Activated CD4-positive, alpha-beta T cell treated with anti-CD3 and anti-CD28 coated beads, Interleukin-10, Interleukin-2, amounts not matched to agents 100 ng/mL and 50 ng/mL, durations not matched to agents 16 hours and 8 hours (primary cell): Measurements from ENCODE around the gene ZDHHC18.
"Not testable (repeated sequence)": the region's sequence is repeated elsewhere in the genome, so short reads cannot be mapped to it uniquely, and the experiment has no call there.

ENCODE experiments used
- DNase-seq: peaks from one replicate; pipeline ENCODE4 v3.0.0-alpha.2; 2020

ZDHHC18 gene

DNA sequence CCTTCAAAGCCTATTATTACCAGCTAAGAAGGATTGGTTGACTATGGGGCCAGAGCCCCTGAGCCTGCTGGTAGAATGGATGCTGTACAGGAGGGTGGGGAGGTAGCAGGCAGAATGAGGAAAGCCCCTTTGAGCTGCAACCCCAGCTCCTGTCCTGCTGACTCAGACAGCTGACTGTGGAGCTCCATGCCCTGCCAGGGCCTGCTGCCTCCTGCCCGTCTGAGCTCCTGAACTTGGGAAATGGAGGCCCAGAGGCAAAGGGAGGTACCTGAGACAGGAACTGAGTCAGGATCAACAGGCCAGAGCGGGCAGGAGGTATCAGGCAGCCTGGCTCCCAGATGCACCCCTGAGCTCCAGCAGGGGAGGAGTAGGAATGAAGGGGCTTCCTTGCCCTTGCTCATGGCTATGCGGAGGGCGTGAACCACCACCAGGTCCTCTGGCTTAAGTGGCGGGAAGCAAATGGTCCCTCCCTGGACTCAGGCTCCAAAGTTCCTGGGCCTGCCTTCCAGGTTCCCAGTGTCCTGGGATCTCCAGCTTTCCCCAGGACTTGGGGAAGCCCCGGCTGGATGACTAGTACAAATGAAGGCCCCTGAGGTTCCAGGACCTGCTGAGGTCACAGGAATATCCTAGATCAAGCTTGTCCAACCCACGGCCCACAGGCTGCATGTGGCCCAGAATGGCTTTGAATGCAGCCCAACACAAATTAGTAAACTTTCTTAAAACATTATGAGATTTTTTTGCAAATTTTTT lies 32.6 kb downstream of the ZDHHC18 start:
- no peak for DNase-seq

DNA sequence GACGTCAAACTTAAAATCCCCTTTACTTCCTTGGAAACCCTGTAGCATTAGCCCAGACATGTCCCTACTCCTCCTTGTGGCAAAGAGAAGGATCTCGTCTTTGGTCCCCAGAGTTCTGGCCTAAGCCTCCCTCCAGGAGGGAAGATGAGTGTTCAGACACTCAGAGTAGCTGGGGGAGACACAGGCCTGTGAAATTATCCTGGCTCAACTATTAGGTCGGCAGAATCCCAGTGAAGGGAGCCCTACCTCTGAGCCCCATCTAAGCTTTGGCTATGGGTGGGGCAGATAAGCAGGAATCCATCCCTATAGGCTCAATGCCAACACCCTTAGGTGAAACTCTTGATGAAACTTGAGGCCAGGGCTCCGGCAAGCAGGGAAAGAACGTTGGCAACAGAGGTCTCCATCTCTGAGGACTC lies 34.8 kb downstream of the ZDHHC18 start:
- DNase-seq = no peak

DNA sequence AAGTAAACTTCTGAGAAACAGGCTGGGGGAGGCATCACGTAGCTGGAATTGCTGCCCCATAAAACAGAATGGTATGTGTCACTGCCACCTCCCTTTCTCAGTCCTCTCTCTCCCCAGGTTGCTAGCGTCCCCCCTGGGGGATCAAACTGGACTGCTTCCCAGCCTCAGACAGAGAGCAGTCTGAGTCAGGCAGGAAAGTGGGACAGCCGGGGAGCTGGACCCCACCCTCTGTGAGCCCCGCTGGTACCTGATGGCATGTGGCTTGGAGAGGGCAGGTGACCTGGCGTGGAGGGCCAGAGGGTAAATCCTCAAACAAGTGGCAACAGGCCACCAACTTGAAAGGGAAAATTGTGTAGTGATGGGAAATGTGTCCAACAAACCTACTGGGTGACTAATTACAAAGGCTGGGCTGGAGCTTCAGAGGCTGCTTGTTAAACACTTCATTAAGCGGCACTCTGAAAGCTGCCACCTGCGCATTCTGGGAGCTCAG lies 35.4 kb downstream of the ZDHHC18 start:
- DNase-seq = no peak

DNA sequence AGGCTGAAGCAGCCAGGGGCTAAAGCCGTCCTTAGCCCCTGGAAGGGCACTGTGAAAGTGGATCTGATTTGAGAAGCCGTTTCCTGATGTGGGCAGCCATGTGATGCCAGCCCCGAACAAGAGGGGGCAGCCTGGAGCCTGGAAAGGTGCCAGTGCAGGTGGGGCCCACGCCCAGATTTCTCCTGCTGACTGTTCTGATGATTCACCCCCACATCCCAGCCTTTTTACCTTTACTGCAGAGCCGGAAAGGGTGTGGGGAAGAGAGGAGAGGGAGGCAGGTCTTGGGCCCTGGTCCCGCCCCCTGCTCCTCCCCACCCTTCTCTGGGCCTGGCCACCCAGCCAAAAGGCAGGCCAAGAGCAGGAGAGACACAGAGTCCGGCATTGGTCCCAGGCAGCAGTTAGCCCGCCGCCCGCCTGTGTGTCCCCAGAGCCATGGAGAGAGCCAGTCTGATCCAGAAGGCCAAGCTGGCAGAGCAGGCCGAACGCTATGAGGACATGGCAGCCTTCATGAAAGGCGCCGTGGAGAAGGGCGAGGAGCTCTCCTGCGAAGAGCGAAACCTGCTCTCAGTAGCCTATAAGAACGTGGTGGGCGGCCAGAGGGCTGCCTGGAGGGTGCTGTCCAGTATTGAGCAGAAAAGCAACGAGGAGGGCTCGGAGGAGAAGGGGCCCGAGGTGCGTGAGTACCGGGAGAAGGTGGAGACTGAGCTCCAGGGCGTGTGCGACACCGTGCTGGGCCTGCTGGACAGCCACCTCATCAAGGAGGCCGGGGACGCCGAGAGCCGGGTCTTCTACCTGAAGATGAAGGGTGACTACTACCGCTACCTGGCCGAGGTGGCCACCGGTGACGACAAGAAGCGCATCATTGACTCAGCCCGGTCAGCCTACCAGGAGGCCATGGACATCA lies 36.5 kb downstream of the ZDHHC18 start, which contains the start of gene SFN:
Gene SFN (plus strand): TSS at position 369 of the 904 bp plus-strand sequence. CDS start 64 bp downstream, at position 433.
- DNase-seq = peak; percentile 82

DNA sequence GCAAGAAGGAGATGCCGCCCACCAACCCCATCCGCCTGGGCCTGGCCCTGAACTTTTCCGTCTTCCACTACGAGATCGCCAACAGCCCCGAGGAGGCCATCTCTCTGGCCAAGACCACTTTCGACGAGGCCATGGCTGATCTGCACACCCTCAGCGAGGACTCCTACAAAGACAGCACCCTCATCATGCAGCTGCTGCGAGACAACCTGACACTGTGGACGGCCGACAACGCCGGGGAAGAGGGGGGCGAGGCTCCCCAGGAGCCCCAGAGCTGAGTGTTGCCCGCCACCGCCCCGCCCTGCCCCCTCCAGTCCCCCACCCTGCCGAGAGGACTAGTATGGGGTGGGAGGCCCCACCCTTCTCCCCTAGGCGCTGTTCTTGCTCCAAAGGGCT lies 37.2 kb downstream of the ZDHHC18 start:
- no peak for DNase-seq

- peak; percentile 99 for DNase-seq
Measured at GRCh38 chr1:26864610-26865480, 38.4 kb downstream of the ZDHHC18 start.

DNA sequence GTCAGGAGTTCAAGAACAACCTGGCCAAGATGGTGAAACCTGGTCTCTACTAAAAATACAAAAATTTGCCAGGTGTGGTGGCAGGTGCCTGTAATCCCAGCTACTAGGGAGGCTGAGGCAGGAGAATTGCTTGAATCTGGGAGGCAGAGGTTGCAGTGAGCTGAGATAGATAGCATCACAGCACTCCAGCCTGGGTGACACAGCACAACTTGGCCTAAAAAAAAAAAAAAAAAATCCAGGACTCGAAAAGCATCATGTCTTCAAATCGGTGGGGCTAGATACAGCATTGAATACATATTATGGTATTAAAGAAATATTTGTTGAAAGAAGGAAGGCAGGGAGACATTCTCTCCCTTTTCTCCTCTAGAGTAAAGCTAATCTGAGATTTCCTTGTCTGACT lies 46.6 kb downstream of the ZDHHC18 start:
- DNase-seq = not testable (repeated sequence)

- DNase-seq = no peak
Measured at GRCh38 chr1:26874896-26875295, 48.4 kb downstream of the ZDHHC18 start.

GRCh38 chr1:26877326-26877725 lies 50.8 kb downstream of the ZDHHC18 start:
- no peak for DNase-seq

DNA sequence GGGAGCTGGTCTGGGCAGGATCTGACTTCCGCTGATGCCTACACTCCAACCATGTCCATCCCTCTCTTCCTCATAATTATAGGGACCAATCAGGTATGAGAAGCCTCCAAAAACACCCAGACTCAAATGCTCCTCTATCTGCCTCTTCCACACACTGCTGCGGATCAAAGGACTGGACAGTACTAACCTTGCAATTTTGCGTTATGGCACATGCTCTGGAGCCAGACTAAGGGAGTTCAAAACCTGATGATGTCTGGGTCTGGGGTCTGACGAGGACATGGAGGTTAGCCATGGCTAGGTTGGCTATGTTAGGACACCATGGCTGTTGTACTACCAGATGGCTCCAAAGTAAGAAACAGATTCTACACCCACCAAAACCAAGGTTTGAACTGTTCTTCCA lies 53.3 kb downstream of the ZDHHC18 start:
- no peak for DNase-seq

GRCh38 chr1:26881611-26882010 lies 55.1 kb downstream of the ZDHHC18 start:
- DNase-seq = not testable (repeated sequence)

GRCh38 chr1:26882696-26883463 lies 56.4 kb downstream of the ZDHHC18 start:
- no peak for DNase-seq

DNA sequence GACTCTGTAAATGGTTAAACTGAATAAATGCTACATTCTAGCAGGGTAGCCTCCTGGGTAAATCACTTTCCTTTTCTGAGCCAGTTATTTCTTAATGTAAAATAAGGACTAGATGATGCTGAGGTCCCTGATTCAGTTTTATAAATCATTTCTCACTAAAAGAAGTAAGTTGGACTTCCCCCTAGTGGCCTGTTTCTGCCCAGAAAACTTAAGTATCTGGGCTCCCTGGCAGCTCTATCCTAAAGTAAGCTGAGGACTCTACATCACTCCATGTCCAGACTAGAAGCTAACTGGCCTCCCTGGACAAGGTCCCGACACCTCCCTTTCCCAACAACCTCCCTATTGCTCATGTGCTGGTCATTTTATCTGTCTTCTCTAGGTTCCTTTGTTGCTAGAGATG lies 60.6 kb downstream of the ZDHHC18 start:
- DNase-seq = peak; percentile 23

GRCh38 chr1:26888231-26888630 lies 61.7 kb downstream of the ZDHHC18 start:
- no peak for DNase-seq

- peak; percentile 89 for DNase-seq
Measured at GRCh38 chr1:26889551-26890466, 63.3 kb downstream of the ZDHHC18 start, which contains the start of gene GPN2. TSS of gene GPN2 (minus strand) at chr1:26890283. CDS start at chr1:26890096, 187 bp downstream.

DNA sequence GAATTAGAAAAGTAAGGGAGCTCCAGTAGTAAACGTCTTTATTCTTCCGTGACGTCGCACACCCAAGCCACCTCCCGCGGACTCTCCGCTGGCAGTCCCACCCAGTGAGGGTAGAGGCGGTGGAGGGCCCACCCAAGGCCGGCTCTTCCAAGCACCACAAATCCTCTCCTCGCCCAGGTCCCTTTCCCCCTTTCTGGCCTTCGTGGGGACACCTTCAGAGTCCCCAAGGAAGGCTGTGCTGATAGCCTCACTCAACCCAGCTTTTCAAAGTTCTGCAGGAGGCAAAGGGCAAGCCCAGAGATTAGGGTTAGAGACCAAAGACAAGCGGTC lies 63.9 kb downstream of the ZDHHC18 start:
- DNase-seq = no peak

- DNase-seq = no peak
Measured at GRCh38 chr1:26894263-26894662, 67.8 kb downstream of the ZDHHC18 start.

DNA sequence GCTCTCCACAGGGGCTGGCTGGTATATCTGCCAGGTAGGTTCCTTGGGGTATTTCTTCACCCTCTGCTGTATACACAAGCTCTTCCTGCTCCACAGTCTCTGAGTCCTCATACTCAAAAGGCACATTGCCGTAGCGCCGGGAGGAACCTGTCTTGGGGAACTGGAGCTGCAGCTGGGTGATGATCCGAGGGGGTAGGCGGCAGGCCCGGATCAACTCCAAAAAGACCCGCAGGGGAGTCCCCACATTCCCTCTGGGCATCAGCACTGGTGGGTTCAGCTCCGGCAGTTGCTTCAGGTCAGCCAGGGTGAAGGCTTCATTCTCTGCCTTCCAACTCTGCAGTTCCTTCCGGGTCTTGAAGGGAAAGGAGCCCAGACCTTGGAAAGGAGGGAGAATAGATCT lies 70.9 kb downstream of the ZDHHC18 start:
- DNase-seq = no peak

DNA sequence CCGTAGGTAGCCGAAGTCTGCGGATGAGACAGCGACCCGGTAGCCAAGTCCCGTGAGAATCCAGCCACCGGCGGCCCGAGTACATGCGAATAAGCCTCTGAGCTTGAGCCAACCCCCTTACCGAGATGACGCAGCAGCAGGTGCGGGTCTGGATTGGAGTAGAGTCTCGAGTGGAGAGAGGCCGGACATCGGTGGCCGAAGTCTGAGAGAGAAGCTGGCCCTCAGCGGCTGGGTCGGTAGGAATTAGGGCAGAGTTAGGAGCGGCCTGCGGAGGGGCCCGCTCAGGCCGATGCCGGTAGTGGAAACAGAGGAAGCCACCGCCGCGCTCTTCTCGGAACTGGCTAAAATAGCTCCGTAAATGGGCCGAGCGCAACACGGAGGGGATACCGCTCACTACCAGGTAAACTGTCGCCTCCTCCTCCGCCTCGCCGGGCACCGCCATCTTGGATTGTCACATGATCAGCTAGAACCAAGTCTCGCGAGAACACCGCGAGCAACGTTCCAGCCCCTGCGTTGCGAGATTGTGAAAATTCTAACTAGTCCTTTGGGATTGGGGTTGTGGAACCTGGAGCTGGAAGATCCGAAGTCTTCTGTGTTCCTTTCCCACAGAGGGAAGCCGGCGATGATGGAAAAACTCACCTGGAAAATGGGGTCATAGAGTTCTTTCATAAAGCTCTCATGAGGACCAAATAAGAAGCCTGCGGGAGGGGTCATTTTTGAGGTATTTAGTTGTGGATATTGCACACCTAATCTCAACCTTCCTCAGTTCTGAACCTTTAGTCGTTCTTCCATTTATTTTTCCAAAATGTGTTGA lies 73.7 kb downstream of the ZDHHC18 start, which contains the start of gene GPATCH3:
Gene GPATCH3 (minus strand): TSS at position 467 of the 814 bp plus-strand sequence. CDS start 25 bp downstream, at position 442.
- DNase-seq = peak; percentile 93
